IMR-90 (cell line): ENCODE measurements around the gene CIBAR2.

Source experiments
- CEBPB ChIP-seq: IDR thresholded peaks from 2 replicates; pipeline ENCODE4 v1.6.1; 2012; ENCODE audit warnings: low read depth, low read length, improper control_type of control experiment
- CTCF ChIP-seq: conservative IDR thresholded peaks from 2 replicates; pipeline ENCODE4 v1.5.1; 2012; ENCODE audit warnings: mild to moderate bottlenecking, low read depth, low read length, improper control_type of control experiment
- RAD21 ChIP-seq: IDR thresholded peaks from 2 replicates; pipeline ENCODE4 v1.6.1; 2012; ENCODE audit warnings: low read length, improper control_type of control experiment
- RFX5 ChIP-seq: IDR thresholded peaks from 2 replicates; pipeline ENCODE4 v1.8.0; 2012; ENCODE audit warnings: low read depth, mild to moderate bottlenecking, low read length, moderate library complexity

- TF ChIP-seq CTCF (no peak), RFX5 (no peak), CEBPB (no peak), RAD21 (no peak)
Observed at GRCh38 chr16:85074225-85074914, 37.9 kb downstream of the CIBAR2 start.
